ENCODE data around the gene RBM33.

RBM33 gene, protein sequence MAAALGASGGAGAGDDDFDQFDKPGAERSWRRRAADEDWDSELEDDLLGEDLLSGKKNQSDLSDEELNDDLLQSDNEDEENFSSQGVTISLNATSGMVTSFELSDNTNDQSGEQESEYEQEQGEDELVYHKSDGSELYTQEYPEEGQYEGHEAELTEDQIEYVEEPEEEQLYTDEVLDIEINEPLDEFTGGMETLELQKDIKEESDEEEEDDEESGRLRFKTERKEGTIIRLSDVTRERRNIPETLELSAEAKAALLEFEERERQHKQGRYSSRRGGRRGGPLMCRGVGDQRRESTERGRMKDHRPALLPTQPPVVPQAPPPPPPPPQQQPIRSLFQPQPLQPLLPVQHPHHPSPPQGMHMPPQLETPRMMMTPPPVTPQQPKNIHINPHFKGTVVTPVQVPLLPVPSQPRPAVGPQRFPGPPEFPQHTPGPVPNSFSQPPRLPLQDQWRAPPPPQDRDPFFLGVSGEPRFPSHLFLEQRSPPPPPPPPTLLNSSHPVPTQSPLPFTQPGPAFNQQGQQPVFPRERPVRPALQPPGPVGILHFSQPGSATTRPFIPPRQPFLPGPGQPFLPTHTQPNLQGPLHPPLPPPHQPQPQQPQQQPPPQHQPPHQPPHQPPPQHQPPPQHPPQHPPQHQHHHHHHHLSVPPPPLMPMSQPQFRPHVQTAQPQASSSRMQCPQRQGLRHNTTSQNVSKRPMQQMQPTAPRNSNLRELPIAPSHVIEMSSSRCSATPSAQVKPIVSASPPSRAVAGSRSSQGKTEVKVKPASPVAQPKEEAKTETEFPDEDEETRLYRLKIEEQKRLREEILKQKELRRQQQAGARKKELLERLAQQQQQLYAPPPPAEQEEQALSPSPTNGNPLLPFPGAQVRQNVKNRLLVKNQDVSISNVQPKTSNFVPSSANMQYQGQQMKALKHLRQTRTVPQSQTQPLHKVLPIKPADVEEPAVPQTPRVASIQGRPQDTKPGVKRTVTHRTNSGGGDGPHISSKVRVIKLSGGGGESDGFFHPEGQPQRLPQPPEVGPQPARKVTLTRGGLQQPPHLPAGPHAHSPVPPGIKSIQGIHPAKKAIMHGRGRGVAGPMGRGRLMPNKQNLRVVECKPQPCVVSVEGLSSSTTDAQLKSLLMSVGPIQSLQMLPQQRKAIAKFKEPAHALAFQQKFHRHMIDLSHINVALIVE

DNA sequence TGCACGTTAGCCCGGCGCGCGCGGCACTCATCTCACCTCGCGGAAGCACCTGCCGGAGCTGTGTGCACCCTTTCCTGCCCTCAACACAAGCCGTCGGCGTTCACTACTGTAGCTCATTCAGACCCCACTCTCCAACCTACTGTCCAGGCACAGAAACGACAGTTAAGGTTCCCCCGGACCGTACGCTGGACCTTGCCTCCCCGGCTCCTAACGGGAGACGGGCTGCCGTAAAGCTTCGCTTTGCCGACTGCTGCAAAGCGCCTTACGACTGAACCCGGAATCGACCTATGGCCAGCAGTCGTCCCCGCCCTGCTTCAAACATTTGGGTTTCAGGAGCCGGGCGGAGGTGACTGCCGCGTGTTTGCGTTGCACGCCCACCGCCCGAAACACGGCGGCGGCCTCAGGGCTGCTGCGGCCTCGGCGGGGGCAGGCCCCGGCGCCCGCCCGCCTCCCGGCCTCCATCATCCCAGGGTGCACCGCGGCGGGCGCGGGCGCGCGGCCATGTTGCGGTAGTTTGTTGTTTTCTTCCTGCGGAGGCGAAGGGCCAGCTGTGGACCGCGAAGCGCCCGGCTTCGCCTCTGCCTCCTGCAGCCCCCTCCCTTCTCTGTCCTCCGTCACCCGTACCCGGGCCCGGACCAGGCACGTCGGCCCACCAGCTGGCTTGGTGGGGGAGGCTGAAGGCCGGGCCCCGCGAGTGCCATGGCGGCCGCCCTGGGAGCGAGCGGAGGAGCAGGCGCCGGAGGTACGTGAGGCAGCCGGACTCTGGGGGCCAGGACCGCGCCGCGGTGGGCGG lies at the start of gene RBM33:
Gene RBM33, plus strand, starts transcription at position 484 of the 793 bp plus-strand sequence. Its CDS starts 216 bp downstream, at position 700.
- FAIRE-seq (no peak), DNase-seq (ENCODE audit: insufficient read length, low spot score) (peak; percentile 75)
- TF ChIP-seq, protein P1, sequence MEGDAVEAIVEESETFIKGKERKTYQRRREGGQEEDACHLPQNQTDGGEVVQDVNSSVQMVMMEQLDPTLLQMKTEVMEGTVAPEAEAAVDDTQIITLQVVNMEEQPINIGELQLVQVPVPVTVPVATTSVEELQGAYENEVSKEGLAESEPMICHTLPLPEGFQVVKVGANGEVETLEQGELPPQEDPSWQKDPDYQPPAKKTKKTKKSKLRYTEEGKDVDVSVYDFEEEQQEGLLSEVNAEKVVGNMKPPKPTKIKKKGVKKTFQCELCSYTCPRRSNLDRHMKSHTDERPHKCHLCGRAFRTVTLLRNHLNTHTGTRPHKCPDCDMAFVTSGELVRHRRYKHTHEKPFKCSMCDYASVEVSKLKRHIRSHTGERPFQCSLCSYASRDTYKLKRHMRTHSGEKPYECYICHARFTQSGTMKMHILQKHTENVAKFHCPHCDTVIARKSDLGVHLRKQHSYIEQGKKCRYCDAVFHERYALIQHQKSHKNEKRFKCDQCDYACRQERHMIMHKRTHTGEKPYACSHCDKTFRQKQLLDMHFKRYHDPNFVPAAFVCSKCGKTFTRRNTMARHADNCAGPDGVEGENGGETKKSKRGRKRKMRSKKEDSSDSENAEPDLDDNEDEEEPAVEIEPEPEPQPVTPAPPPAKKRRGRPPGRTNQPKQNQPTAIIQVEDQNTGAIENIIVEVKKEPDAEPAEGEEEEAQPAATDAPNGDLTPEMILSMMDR (IDR thresholded peaks at IDR 0.05; ENCODE audit: insufficient read depth, missing control alignments): no peak

DNA sequence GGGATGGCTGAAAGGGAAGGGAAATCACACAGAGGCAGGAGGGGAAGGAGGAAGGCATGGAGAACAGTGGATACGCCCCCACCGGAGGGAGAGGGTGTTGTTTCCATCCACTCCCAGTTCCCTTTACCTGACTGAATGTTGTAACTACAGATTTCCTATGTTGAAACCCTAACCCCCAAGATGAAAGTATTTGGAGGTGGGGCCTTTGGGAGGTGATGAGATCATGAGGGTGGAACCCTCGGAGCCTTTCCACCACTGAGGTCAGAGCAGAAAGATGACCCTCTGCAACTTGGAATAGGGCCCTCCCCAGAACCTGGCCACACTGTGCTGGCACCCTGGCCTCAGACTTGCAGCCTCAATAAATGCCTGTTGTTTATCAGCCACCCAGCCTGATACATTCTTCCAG lies 49.5 kb upstream of the RBM33 start:
- FAIRE-seq (no peak), DNase-seq (ENCODE audit: insufficient read length, low spot score) (no peak)
- TF ChIP-seq, protein P1 (IDR thresholded peaks at IDR 0.05; ENCODE audit: insufficient read depth, missing control alignments): no peak

DNA sequence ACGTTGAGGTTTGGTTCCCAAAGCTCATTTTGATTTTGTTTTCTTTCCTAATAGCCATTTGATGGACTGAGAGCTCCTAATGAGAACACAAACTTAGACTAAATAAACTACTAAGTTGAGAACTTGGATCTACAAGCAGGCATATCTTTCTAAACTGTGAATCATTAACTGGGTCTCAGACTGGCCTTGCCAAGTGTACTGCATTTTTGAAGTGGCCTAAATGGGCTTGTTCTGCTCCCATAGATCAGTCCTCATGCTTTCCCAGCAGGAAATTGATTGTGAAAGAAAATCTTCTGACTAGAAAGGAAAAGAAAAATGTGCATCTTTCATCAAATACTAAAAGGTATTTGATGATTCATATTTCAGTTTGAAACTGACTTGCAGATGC lies 46.7 kb upstream of the RBM33 start:
- DNase-seq (ENCODE audit: insufficient read length, low spot score) (no peak), FAIRE-seq (no peak)
- TF ChIP-seq, protein P1 (IDR thresholded peaks at IDR 0.05; ENCODE audit: insufficient read depth, missing control alignments): no peak

DNA sequence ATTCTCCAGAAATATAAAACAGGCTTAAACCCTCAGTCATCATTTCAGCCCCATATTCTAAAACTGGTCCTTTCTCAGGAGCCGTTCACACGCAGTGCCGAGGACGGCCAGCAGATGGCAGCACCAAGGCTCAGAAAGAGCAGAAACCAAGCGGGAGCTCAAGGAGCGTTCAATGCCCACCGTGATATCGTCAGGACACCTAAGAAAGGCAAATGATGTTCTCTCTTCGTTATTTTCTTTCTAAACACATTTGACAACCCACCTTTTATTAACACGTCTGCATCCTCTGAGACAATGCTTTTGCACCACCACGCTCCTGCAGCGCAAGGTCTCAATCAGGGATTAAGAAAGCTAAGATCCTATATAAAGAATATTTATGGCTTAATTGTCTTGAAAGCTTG lies 45.7 kb upstream of the RBM33 start:
- DNase-seq (ENCODE audit: insufficient read length, low spot score) (no peak), FAIRE-seq (no peak)
- TF ChIP-seq, protein P1 (IDR thresholded peaks at IDR 0.05; ENCODE audit: insufficient read depth, missing control alignments): peak; percentile 96

DNA sequence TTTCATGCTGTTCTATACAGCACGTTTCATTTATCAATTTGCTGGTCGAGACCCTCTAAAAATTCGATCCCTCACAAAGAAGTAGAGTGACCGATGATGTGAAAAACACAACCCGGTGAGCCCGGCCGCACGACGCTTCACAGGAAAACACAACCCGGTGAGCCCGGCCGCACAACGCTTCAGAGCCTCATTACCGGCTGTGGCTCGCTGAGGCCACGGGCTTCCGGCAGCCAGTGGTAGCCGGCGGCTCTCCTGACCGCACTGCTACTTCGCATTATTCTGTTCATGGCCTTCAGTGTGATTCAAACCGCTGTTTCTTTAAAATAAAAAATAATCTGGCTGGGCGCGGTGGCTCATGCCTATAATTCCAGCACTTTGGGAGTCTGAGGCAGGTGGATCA lies 42.3 kb upstream of the RBM33 start:
- no peak for DNase-seq (ENCODE audit: insufficient read length, low spot score)
- TF ChIP-seq, protein P1 (IDR thresholded peaks at IDR 0.05; ENCODE audit: insufficient read depth, missing control alignments): no peak
- no peak for FAIRE-seq

DNA sequence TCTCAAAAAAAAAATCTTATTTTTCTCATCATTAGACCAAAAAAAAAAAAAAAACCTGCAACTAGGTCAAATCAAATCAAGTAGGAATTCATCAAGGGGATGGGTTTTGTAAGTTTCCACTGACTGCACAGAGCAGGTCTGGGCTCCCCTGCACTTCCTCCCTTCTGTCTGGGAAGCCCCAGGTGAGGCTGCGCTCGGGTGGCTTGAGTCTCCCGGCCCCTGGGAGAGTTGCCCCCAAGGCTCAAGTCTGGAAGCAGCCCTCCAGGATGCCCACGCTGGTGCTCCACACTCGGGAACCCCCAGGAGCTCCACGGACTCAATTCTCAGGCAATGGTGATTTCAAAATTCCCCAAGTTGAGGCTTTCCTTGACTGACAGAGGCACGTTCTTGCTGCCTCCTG lies 41.7 kb upstream of the RBM33 start:
- FAIRE-seq: no peak
- TF ChIP-seq, protein P1 (IDR thresholded peaks at IDR 0.05; ENCODE audit: insufficient read depth, missing control alignments): no peak
- DNase-seq (ENCODE audit: insufficient read length, low spot score): no peak

Data from D721Med (cell line).